Sigmoid colon (tissue), 4 donors: ENCODE measurements around the gene CYTH3.

Experiments
- EP300 ChIP-seq, 4 donors: sonication (generic); formaldehyde crosslinking; IDR thresholded peaks; one replicate each; pipeline ENCODE4 v1.6.1; 2017; ENCODE audit warnings: antibody characterized with exemption in 4 of 4
- POLR2A ChIP-seq, 2 donors: fragments of 450-650 bp; IDR thresholded peaks; one replicate each; pipeline ENCODE4 v1.6.1; 2016; ENCODE audit warnings: antibody characterized with exemption in 2 of 2, mild to moderate bottlenecking in 2 of 2, moderate library complexity in 2 of 2
- POLR2AphosphoS5 ChIP-seq, 4 donors: sonication (generic); formaldehyde crosslinking; IDR thresholded peaks; one replicate each; pipeline ENCODE4 v1.6.1; 2017; ENCODE audit warnings: antibody characterized with exemption in 4 of 4
- TF ChIP-seq, protein P1 (sequence below), 4 experiments: fragments of 450-650 bp in 3 of 4; fragments of 200-600 bp in 1 of 4; IDR thresholded peaks; one replicate each; pipeline ENCODE4 v1.5.1; 2016 to 2019; ENCODE audit warnings: antibody characterized with exemption in 4 of 4, mild to moderate bottlenecking in 3 of 4, moderate library complexity in 2 of 4

DNA sequence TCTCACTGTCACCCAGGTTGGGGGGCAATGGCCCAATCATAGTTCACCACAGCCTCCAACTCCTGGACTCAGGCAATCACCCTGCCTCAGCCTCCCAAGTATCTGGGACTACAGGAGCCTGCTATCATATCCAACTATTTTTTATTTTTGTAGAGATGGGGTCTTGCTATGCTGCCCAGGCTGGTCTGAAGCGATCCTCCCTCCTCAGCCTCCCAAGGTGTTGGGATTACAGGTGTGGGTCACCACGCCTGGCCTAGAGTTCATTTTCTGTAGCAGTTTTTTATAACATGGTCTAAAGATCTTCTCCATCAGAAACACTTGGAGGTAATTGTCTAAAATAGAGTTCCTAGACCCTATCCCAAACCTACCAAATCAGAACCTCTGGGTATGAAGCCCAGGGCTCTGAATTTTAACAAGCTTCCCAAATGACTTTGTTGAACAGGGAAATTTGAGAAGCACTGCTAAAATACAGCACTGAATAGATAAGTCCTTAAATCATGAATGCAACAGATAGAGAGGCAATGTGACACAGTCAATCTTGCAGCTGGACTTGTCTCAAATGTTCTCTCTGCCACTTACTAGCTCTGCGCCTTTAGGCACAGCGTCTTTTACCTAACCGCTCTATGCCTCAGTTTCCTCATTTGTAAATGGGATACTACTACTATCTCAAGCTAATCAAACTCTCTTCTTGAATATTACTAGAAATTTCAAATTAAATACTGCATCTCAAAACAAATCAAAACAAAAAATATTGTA is 63.7 kb downstream of the CYTH3 start:
- TF ChIP-seq POLR2A (IDR thresholded peaks at IDR 0.05) (no peak), POLR2AphosphoS5 (IDR thresholded peaks at IDR 0.05) (no peak), EP300 (IDR thresholded peaks at IDR 0.05) (no peak)
- TF ChIP-seq, protein P1, sequence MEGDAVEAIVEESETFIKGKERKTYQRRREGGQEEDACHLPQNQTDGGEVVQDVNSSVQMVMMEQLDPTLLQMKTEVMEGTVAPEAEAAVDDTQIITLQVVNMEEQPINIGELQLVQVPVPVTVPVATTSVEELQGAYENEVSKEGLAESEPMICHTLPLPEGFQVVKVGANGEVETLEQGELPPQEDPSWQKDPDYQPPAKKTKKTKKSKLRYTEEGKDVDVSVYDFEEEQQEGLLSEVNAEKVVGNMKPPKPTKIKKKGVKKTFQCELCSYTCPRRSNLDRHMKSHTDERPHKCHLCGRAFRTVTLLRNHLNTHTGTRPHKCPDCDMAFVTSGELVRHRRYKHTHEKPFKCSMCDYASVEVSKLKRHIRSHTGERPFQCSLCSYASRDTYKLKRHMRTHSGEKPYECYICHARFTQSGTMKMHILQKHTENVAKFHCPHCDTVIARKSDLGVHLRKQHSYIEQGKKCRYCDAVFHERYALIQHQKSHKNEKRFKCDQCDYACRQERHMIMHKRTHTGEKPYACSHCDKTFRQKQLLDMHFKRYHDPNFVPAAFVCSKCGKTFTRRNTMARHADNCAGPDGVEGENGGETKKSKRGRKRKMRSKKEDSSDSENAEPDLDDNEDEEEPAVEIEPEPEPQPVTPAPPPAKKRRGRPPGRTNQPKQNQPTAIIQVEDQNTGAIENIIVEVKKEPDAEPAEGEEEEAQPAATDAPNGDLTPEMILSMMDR (IDR thresholded peaks at IDR 0.05): no peak
